Stimulated activated CD4-positive, alpha-beta T cell treated with anti-CD3 and anti-CD28 coated beads, Interleukin-4, amount 100 ng/mL, for 48 hours (primary cell): Measurements from ENCODE around the gene MYO1H.
"Not testable (repeated sequence)": the region's sequence is repeated elsewhere in the genome, so short reads cannot be mapped to it uniquely, and the experiment has no call there.

Experiments used
- DNase-seq, 2 donors: peaks; one replicate each; pipeline ENCODE4 v3.0.0-alpha.2; 2020; ENCODE audit warnings: low read depth in 2 of 2

MYO1H gene

DNA sequence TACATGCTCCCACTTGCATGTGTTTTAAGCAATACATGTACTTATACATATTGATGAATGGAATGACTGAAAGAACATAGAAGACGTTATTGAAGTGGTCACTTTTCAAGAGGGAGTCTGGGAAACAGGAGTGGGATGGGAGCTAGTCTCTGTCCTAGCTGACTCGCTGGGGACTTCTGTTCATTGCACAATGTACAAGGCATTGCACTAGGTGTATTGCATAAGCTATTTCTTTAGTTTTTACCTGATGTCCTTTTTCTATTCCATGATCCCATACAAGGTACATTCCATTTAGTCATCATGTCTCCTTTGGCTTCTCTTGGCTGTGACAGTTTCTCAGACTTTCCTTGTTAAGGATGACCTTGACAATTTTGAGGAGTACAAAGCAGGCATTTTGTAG is 4.0 kb upstream of the MYO1H start:
- DNase-seq = no peak

DNA sequence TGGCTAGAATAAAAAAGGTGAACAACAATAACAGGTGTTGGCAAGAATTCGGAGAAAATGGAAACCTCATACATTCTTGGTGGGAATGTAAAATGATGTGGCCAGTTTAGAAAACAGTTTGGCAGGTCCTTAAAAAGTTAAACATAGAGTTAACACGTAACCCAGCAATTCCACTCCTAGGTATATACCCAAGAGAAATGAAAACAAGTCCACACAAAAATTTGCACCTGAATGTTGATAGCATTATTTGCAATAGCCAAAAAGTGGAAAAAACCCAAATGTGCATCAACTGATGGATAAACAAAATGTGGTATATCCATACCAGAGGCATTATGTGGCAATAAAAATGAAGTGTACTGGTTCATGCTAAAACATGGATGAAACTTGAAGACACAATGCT is 2.3 kb upstream of the MYO1H start:
- no peak for DNase-seq

DNA sequence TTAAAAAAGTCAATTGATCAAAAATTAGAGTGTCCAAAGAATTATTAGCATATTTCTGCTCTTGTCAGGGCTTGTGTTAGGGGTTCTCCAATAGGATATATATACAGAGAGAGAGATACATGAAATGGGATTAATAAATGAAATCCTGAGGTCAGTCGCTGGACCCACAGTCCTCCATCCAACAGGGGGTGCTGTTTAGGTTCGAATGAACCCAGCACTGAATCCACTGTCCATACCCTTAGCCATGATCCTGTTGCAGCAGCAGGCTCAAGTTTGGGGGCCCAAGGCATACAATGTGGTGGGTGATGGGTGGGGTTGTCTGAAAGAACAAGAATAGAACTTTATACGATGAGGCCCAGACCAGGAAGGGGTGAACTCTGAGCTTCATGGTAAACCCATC is 780 bp upstream of the MYO1H start:
- DNase-seq = peak in 1 of 2 donors; percentile 3

DNA sequence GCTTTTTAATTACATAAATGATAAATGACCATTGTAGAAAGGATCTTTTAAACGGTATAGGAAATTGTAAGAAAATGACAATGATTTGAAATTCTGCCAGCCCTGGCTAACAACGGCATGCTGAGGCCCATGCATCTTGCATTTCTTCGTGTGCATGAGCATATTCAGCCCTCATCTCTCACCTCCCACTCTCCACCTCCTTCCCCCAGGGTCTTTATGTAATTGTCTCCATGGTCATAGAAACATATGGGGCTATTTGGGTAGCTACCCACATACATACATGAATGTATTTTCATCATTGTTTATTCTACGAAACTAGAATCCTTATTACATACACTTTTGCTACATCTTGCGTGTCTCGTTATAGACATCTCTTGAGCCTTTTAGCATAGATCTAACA is 4.5 kb downstream of the MYO1H start:
- DNase-seq = no peak

DNA sequence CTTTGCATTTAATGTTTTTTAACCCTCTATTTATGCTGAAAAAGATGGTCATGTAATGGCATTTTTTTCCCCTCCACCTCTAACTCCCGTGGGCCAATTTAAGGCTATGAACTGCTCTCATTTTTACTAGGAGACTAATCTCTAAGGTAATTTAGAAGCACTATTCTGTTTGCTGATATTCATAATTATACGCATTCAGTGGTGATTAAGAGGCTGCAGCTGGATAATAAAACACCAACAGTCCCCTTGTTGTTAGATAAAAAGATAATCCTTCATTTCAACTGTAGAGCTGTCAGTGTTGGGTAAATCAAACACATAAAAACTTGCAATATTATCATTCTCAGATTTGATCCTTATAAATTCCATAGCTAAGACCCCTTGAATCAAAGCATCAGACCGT is 8.9 kb downstream of the MYO1H start:
- DNase-seq = no peak

DNA sequence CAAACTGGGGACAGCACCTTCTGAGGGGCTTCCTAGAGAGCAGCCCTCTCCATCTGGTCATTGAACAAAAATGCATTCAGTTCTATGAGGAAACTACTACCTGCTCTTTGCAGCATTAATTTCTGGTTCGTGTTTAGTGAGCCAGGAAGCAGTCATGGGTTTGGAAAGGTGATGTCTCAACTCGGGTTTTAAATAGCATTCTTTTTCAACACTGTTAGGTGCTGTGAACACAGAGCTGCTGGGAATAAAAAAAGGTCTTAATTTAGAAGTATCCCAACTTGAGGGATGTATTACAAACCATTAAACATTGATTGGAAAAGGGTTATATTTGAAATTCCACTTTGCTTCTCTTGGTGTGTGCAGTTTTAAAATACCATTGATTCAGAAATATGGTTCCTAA is 9.3 kb downstream of the MYO1H start:
- no peak for DNase-seq

DNA sequence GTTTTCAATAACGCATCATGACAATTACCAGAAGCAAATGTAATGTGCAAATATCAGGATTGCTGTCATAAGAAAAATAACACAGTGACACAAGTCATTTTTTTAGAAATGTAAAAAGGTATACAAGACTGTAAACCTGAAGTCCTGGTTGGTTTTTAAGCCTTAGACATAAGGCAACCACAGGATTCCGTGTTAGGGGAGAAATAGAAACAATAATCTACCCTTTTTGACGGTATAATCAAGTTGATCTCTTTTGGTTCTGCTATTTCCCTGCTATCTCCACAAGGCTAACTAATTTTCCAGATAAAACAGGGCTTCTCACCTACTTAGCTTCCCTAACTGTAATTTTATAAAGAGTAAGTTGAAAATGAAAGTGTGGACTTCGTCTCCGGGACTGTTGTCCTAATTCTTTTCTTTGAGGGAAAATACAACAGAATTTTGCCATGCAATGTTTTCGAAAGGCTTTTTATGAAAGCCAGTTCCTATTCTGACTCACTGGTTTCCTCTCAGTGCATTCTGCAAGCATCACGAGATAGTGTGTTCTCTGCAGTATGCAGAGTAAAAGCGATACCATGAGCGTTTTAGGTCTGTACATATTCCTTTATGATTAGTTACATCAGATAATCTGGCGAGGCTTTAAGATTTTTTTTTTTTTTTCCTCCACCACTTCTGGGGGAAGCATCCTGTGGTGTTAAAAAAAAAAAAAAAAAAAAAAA is 10.6 kb downstream of the MYO1H start:
- DNase-seq = peak in 1 of 2 donors; percentile 8

DNA sequence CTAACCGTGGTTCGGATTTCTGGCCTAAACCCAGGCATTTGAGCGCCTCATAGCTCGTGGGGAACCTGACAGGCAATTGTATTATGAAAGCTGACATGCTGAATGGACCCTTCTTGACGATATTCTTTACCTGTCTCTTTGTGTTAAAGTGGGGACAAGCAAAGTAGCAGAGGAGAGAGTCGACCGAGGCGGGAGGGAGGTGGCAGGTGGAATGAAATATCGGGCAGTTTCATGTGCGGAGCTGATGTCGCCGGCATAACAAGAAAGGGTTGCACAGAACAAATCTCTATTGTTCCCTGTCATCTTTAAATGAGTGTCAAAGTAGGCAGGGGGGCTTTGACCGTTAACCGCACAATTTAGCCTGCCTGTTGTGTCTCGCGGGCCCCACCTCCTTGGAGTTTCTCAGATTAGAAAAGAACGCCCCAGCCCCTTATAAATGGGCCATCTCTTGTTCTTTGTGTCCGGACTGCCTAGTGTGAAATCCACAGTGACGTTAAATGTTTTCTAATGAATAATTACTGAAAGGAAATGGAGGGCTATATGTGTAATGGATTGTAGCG is 11.5 kb downstream of the MYO1H start:
- DNase-seq = no peak

DNA sequence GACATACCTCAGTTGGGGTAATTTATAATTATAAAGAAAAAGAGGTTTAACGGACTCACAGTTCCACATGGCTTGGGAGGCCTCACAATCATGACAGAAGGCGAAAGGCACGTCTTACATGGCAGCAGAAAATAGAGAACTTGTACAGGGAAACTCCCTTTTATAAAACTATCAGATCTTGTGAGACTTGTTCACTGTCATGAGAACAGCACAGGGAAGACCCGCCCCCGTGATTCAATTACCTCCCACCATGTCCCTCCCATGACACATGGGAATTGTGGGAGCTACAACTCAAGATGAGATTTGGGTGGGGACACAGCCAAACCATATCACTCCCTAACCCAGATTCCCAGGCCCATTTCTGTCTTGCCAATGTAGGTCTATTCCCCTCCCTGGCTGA is 22.1 kb downstream of the MYO1H start:
- no peak for DNase-seq

DNA sequence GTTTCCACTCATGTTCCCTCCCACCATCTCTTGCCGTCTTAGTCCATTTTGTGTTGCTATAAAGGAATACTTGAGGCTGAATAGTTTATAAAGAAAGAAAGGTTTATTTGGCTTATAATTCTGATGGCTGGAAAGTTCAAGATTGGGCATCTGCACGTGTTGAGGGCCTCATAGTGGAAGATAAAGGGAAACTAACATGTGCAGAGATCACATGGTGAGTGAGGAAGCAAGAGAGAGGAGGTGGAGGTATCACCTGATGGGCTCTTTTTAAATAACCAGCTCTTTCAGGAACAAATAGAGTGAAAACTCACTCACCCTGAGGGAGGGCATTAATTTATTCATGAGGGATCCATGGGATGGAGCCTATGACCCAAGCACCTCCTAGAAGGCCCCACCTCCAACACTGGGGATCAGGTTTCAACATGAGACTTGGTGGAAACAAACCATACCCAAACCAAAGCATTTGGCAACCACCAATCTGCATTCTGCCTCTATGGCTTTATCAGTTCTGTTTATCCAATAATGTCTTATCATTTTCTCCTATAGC is 29.5 kb downstream of the MYO1H start:
- DNase-seq = no peak

DNA sequence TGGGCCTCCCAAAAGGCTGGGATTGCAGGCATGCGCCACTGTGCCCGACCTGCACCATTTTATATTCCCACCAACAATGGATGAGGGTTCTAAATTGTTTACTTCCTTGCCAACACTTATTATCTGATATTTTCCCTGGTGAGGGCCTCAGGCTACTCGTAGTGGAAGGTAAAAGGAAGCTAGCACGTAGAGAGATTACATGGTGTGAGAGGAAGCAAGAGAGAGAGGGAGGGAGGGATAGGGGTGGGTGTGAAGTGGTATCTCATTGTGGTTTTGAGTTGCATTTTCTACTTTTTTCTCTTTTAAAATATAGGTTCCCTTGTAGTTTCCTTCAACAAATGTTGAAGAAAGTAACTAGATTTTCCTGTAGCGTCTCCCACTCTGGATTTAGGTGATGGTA is 30.9 kb downstream of the MYO1H start:
- DNase-seq = no peak

DNA sequence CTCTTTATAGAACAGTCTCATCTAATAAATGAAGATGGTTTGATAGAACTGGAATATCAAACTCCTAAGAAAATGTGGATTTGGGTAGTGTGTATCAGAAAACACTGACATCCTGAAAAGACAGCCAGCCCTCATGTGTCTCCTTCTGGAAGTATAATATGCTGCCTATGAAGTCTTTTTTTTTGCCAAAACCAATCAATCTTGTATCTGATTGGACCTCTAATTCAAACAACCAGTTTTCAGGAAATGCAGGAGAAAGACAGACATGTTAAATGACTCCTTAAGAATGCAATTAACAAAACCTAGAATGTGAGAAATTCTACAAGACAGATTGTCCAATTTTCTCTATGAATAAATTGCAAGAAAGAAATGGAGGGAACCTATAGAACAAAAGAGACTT is 34.3 kb downstream of the MYO1H start:
- no peak for DNase-seq

DNA sequence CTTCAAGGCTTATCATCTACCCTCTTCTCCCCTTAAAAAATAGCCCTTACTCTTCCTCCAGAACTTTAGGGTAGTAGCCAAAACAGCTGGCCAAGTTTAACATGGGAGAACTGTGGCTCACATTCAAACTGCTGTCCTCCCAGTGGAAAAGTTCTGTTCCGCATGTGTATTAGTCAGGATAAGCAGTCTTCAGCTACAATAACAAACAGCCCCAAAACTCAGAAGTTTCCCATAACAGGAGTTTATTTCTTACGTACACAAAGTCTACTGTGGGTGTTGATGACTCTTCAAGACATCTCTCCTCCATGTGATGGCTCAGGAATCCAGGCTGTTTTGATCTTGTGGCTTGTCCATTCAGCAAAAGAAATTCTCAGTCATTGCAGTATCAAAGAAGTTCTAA is 35.5 kb downstream of the MYO1H start:
- DNase-seq = no peak

DNA sequence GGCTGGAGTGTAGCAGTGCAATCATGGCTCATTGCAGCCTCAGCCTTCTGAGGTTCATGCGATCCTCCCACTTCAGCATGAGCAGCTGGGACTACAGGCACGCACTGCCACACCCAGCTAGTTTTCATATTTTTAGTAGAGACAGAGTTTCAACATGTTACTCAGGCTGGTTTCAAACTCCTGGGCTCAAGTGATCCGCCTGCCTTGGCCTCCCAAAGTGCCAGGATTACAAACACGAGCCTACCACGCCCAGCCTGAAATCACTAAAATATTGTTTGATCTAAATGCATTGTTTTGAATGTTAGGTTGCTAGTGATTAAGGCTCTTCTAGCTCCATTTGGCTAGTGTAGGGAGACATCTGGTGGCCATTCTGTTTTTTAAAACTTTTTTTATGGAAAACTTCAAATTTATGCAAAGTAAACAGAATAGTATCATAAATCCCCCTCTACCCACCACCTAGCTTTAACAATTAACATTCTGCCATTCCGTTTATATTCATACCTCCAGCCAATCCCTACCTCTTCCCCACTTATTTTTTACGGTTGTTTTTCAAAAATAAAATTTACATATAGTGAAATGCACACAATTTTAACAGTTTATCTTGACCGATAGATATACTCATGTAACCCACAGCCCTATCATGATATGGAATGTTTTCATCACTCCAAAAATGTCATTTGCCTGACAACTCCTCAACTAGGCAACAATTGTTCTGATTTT is 37.8 kb downstream of the MYO1H start:
- DNase-seq = no peak

DNA sequence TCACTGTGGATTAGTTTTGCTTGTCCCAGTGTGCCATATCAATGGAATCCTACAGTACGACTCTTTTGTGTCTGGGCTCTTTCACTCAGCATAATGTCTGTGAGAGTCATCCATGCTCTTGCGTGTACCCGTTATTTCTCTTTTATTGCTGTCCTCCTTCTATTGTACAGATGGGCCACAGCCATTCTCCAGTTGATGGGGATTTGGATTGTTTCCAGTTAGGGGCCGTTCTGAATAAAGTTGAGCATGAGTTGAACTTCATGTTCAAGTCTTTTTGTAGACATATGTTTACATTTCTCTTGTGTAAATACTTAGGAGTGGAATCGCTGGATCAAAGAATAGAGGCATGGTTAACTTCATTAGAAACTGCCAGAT is 38.3 kb downstream of the MYO1H start:
- no peak for DNase-seq

DNA sequence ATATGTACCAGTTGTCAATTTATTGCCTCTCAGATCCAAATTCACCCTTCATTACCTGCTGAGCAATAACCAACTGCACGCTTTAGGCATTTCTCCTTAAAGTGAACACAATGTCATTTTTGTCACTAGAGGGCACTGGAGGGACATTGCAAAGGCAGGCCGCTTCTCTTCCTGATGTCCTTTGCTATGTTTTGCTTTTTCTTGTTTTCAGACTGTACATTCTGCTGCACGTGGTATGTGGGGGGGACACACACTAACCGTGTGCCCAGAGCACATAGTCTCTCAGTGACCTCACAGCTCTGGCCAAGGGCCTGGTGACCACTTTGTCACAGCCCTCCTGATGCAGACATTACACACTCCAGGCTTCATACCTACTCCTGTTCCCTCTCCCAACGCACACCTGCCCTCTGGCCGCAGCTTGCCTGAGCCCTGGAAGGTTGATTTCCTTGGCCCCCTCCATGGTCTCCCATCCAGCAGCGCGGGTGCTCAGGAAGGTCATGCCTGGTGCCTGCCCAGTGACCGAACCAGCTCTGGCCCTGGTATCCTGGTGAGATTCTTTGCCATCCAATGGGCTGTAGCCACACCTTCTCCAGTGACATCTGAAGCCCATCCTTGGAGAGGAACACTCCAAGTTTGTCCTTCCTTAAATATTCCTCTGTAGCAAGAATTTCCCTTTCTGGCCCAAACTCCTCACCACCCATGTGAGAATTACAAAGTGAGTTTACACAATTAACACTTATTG is 39.9 kb downstream of the MYO1H start:
- no peak for DNase-seq

DNA sequence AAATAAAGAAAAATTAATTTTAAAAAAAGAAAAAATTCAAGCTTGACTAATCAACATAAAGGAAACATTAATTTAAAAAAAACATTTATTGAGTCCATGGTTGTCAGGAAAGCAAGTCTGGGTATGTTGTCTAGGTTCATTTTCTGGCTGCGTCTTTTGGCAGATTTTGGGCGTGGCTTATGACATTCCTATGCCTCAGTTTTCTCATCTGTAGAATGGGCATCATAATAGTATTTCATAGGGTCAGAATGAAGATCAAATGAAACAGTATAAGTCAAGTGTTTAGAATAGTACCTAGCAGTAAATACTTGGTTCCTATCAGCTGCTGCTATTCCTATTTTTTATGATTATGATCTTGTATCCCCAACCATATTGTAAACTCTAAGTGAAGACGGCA is 40.5 kb downstream of the MYO1H start:
- DNase-seq = no peak

DNA sequence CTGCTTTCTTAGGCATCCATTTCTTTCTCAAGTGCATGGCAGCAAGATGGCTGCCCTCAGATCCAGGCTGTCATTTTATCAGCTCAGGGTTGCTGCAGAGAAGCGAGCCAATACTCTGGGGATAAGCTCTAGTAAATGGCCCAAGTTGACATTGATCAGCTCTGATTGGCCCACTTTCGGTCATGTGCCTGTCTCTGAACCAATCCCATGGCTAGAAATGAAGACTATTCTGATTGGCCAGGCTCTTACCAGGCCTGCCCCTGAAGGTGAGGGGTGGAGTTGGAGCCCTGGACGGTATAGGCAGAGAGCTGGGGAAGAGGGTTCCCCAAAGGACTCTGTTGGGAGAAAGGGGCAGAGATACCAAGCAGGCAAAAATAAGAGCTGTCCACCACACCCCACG is 41.4 kb downstream of the MYO1H start:
- no peak for DNase-seq

DNA sequence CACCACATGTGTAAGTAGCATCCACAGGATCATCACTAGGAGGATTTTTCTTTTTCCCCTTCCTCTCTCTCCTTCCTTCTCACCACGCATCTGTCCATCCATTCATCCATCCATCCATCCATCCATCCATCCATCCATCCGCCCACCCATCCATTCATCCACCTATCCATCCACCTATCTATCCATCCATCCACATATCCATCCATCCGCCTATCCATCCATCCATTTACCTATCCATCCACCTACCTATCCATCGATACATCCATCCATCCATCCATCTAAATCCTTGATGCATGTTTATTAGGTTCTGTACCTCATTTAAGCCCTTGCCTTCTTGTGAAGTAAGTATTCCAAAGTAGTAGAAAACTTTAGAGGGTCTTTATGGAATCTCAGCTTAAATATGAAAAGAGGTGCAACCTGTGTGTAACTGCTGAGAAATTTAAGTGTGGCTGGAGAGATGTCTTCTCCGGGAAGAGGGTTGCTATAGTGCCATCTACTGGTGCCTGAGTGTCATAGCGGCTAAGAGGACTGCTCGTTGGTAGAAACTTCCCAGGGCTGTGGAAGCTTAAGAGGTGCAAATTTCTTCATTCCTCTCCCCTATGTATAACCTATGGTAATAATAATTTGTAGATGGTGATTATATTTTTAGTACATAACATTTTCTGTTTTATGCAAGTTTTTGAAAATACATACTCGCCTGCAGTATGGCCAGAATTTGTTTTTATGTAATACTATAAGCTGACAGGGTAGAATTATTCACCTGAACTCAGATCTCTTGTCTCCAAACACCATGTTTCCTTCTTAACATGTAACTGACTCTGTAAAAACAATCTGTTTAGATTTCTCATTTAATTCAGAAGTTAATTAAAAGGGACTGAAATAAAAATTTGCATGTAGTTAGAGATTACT is 46.0 kb downstream of the MYO1H start:
- DNase-seq = peak in 1 of 2 donors; percentile 12

DNA sequence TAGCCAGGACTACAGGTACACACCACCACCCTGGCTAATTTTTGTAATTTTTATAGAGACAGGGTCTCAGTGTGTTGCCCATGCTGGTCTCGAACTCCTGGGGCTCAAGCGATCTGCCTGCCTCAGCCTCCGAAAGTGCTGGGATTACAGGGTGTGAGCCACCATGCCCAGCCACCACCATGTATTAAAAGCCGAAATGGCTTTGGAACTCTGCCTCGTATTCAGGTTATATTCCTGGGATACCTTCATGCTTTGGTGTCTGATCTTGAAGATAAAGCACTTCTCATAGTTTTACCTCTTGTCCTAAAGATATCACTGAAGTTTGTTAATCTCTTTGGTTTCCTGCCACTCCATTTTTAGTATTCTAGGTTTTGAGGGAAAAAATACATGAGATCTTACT is 47.2 kb downstream of the MYO1H start:
- no peak for DNase-seq

DNA sequence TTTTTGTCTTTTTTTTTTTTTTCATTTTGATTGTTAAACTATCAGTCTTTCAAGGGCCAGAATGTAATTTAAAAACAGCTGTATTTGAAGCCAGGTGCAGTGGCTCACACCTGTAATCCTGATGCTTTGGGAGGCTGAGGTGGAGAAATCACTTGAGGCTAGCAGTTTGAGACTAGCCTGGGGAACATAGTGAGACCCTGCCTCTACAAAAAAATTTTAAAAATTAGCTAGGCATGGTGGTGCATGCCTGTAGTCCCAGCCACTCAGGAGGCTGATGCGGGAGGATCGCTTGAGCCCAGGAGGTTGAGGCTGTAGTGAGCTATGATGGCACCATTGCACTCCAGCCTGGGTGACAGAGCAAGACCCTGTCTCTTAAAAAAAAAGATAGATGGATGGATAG is 57.1 kb downstream of the MYO1H start:
- not testable (repeated sequence) for DNase-seq
